GM06990 (cell line): ENCODE results near the gene MMP11.

ENCODE experiments used
- DNase-seq: peaks from one replicate; pipeline ENCODE4 v3.0.0-alpha.2; 2011; ENCODE audit not compliant: insufficient read length; ENCODE audit errors: extremely low read depth
- H3K27me3 ChIP-seq: replicated peaks from 2 replicates; pipeline ENCODE4 v1.6.0; 2011; ENCODE audit warnings: low read length; ENCODE audit not compliant: control insufficient read depth, insufficient read depth
- H3K36me3 ChIP-seq: 2 replicates; pipeline ENCODE4 v1.5.1; 2011; ENCODE audit warnings: low read length; ENCODE audit not compliant: control insufficient read depth, insufficient read depth
- H3K4me3 ChIP-seq: replicated peaks from 2 replicates; pipeline ENCODE4 v1.5.1; 2011; ENCODE audit warnings: low read depth, mild to moderate bottlenecking, control low read depth, low read length
- TF ChIP-seq, protein P1 (sequence below): IDR thresholded peaks from 2 replicates; pipeline ENCODE4 v1.5.1; 2011; ENCODE audit warnings: low read length, control low read depth, mild to moderate bottlenecking, inconsistent platforms; ENCODE audit not compliant: insufficient read depth, poor library complexity, severe bottlenecking

MMP11 gene

DNA sequence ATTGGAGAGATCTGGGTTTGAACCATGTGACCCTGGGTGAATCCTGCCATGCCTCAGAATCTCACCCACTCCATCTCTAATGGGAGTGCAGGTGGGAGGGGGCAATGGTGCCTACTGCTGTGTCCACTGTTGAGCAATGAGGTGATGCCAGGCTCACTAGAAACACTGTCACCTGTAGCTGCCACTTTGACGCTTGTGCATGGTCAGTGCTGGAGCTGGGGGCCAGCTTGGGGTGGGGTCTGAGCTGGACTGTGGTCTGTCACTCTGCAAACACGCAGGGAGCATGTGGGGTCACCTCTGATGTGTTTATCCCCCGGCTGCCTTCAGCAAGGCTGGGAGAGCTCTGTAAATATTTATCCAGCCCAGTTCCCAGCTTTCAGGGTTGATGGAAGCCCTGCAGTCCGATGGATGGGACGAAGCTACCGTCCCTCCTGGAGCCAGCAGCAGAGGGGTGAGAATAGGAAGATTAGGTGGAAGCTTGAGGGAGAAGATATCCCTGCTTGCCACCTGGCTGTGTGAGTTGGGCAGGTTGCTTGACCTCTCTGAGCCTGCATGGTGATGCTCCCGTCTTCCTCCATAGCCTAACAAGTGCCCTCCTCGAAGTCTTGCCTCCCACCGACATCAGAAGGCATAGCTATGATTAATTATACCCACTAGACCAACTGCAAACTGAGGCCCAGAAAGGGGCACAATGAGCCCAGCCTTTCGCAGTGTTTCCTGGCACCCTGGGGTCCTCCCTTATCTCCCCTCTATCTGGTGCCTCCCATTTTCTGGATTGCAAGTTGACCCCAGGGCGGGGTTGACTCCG is 1.7 kb downstream of the MMP11 start:
- no peak for DNase-seq
- TF ChIP-seq, protein P1, sequence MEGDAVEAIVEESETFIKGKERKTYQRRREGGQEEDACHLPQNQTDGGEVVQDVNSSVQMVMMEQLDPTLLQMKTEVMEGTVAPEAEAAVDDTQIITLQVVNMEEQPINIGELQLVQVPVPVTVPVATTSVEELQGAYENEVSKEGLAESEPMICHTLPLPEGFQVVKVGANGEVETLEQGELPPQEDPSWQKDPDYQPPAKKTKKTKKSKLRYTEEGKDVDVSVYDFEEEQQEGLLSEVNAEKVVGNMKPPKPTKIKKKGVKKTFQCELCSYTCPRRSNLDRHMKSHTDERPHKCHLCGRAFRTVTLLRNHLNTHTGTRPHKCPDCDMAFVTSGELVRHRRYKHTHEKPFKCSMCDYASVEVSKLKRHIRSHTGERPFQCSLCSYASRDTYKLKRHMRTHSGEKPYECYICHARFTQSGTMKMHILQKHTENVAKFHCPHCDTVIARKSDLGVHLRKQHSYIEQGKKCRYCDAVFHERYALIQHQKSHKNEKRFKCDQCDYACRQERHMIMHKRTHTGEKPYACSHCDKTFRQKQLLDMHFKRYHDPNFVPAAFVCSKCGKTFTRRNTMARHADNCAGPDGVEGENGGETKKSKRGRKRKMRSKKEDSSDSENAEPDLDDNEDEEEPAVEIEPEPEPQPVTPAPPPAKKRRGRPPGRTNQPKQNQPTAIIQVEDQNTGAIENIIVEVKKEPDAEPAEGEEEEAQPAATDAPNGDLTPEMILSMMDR, result no peak
- Histone ChIP-seq H3K36me3 (no peaks in the 10 kb centered on the region), H3K27me3 (no peaks in the 10 kb centered on the region; the same call in 1 of the 2 replicates), H3K4me3 (no peak overlapping the region)

DNA sequence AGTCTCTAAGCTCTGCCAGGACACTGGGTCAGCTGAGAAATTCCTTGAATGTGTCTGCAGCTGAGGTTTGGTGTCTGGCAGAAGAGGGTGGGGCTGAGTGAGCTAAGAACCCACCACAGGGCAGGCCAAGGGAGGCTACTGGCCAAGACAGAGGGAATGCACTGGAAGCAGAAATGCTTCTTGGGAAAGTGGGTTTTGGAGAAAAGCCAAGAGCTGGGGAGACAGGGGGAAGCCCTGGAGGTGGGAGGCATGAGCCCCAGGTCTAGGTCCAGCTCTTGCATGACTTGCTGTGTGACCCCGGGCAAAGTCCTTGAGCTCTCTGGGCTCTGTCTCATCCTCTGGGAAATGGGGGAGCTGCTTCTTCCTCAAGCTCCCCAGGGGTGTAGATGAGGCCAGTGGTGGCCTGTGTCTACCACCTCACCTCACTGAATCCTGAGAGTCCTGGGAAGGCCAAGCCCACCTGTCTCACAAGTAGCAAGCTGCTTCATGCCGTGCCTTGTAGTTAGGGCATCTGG is 2.3 kb downstream of the MMP11 start:
- no peak for DNase-seq
- TF ChIP-seq, protein P1, result no peak
- Histone ChIP-seq H3K36me3 (no peaks in the 10 kb centered on the region), H3K4me3 (no peak overlapping the region), H3K27me3 (no peaks in the 10 kb centered on the region; the same call in 1 of the 2 replicates)

DNA sequence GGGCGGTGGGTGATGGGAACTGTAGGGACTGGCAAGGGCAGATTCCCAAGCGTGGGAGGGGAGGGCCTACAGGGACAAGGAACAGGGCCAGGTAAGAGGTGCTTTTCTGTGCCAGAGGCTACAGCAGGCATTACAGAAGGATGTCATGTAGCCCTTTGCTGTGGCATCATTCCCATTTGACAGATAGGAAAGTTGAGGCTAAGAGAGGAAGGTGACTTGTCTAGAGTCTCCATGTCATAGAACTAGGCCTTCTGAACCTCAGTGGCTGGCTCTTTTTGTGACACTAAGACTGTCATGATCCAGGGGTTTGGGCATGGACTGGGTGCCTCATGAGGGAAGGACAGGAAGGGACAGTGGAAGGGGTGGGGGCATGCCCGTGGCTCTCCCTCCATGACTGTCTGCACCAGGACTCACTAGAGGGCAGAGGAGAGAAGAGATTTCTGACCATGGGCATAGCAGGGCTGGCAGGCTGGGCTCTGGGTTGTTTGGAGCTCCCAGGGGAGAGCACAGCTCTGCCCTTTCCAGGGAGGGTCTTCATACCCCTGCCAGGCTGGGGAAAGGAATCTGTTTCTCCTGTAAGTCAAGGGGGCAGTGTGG is 3.2 kb downstream of the MMP11 start:
- no peaks in the 10 kb centered on the region; the same call in 1 of the 2 replicates for H3K27me3 ChIP-seq
- DNase-seq, result no peak
- no peaks in the 10 kb centered on the region for H3K36me3 ChIP-seq
- TF ChIP-seq, protein P1, result no peak
- H3K4me3 ChIP-seq, result no peak overlapping the region

DNA sequence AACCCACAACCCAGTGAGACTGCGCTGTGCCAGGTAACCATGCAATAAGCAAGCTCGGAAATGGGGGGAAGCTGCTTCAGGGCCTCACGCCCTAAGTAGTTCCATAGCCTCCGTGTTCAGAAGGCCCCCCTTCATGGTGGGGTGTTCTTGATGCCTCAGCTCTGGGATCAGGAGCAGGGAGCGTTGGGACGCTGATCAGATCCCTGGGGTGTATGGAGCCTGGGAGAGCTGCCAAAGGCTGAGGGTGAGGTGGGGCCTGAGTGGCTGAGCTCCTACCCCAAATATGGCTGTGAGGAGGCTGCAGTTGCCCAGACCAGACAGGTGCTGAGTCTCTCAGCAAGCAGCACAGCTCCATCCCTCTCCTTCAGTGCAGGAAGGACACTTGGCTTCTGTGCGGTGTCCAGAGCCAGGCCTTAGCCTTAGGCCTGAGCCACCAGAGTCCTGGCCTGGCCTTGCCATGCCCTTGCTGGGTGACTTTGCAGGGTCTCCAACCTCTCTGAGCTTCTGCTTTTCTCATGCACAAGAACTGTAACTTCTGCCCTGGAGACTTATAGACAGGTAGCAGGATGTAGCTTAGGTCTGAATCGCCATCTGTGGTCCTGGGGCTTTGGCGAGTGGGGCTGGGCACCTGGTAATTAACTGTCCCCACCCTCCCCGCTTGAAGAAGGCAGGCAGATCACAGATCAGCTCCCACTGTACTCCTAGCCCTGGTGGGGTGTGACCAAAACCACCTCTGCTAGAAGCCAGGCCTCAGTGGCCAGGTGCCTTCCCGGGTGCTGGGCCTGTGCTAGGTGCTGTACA is 5.3 kb downstream of the MMP11 start:
- Histone ChIP-seq H3K27me3 (no peaks in the 10 kb centered on the region; the same call in 1 of the 2 replicates), H3K36me3 (no peaks in the 10 kb centered on the region), H3K4me3 (no peak overlapping the region)
- TF ChIP-seq, protein P1, result no peak
- no peak for DNase-seq

DNA sequence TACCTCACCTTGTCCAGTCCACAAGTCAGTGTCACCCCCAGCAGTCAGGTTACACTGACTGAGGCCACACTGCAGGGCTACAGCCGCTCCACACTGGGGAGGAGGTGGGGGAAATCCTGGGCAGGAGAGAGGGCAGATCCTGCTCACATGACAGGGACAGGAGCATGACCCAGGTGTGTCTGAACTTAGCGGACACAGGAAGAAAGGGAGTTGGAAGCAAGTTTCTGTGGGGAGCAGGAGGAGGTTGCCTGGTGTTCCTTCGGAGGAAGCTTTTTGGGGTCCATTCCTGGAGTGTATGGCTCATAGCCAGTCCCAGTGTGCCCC is 5.9 kb downstream of the MMP11 start:
- Histone ChIP-seq H3K36me3 (no peaks in the 10 kb centered on the region), H3K4me3 (no peak overlapping the region), H3K27me3 (no peaks in the 10 kb centered on the region; the same call in 1 of the 2 replicates)
- TF ChIP-seq, protein P1, result no peak
- no peak for DNase-seq
